Measurements from ENCODE around the gene WDPCP. TPM values are rescaled to one million over a fixed set of nuclear protein-coding genes. Genes with fewer than 3 reads are reported as not detected.
A peak's percentile ranks its signal among the peaks of the same experiment; 100 is the strongest.

The WDPCP gene
- total and polyA plus RNA-seq, 2 of the 13 experiments (the other 11 are each of a cell fraction or from before 2014, with no cell fraction given): 2.9 to 5.2 TPM

GRCh38 chr2:63189026-63189425 is 399.3 kb downstream of the WDPCP start (continued):
- TF ChIP-seq, protein P1, sequence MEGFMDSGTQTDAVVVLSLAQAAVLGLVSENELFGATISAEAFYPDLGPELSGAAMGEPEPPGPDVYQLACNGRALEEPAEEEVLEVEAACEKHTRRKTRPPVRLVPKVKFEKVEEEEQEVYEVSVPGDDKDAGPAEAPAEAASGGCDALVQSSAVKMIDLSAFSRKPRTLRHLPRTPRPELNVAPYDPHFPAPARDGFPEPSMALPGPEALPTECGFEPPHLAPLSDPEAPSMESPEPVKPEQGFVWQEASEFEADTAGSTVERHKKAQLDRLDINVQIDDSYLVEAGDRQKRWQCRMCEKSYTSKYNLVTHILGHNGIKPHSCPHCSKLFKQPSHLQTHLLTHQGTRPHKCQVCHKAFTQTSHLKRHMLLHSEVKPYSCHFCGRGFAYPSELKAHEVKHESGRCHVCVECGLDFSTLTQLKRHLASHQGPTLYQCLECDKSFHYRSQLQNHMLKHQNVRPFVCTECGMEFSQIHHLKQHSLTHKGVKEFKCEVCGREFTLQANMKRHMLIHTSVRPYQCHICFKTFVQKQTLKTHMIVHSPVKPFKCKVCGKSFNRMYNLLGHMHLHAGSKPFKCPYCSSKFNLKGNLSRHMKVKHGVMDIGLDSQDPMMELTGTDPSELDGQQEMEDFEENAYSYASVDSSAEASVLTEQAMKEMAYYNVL (CRISPR knock-in tag; IDR thresholded peaks at IDR 0.05; ENCODE audit: borderline replicate concordance): no peak
- TF ChIP-seq MAZ (IDR thresholded peaks at IDR 0.05; ENCODE audit: borderline replicate concordance, low read depth, low read length) (no peak), MAZ (CRISPR knock-in tag; IDR thresholded peaks at IDR 0.05; ENCODE audit: low read depth) (no peak), U2AF1 (optimal IDR thresholded peaks at IDR 0.05; ENCODE audit: low read depth, low read length) (no peak), NFYC (CRISPR knock-in tag; IDR thresholded peaks at IDR 0.05) (no peak), ZNF143 (CRISPR knock-in tag; IDR thresholded peaks at IDR 0.05) (no peak), ZNF160 (CRISPR knock-in tag; IDR thresholded peaks at IDR 0.05) (no peak), SMYD3 (CRISPR knock-in tag; IDR thresholded peaks at IDR 0.05) (no peak), ZNF276 (CRISPR knock-in tag; IDR thresholded peaks at IDR 0.05; ENCODE audit: low read depth) (no peak), SNAPC2 (CRISPR knock-in tag; IDR thresholded peaks at IDR 0.05) (no peak), ZNF552 (CRISPR knock-in tag; IDR thresholded peaks at IDR 0.05; ENCODE audit: borderline replicate concordance) (no peak), ZNF232 (CRISPR knock-in tag; IDR thresholded peaks at IDR 0.05; ENCODE audit: borderline replicate concordance) (no peak), ZBTB3 (CRISPR knock-in tag; IDR thresholded peaks at IDR 0.05; ENCODE audit: borderline replicate concordance, low read depth) (no peak), RNF2 (conservative IDR thresholded peaks at IDR 0.05; ENCODE audit: low read depth) (no peak), NR2F2 (IDR thresholded peaks at IDR 0.05; ENCODE audit: borderline replicate concordance, low read depth) (no peak)
- TF ChIP-seq, protein P2, sequence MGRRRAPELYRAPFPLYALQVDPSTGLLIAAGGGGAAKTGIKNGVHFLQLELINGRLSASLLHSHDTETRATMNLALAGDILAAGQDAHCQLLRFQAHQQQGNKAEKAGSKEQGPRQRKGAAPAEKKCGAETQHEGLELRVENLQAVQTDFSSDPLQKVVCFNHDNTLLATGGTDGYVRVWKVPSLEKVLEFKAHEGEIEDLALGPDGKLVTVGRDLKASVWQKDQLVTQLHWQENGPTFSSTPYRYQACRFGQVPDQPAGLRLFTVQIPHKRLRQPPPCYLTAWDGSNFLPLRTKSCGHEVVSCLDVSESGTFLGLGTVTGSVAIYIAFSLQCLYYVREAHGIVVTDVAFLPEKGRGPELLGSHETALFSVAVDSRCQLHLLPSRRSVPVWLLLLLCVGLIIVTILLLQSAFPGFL (CRISPR knock-in tag; IDR thresholded peaks at IDR 0.05): no peak
- TF ChIP-seq, protein P3, sequence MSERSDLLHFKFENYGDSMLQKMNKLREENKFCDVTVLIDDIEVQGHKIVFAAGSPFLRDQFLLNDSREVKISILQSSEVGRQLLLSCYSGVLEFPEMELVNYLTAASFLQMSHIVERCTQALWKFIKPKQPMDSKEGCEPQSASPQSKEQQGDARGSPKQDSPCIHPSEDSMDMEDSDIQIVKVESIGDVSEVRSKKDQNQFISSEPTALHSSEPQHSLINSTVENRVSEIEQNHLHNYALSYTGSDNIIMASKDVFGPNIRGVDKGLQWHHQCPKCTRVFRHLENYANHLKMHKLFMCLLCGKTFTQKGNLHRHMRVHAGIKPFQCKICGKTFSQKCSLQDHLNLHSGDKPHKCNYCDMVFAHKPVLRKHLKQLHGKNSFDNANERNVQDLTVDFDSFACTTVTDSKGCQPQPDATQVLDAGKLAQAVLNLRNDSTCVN (CRISPR knock-in tag; IDR thresholded peaks at IDR 0.05; ENCODE audit: borderline replicate concordance): 0 out of 2 replicates have a peak, but pooled peaks have one; percentile 38
- TF ChIP-seq, protein P4, sequence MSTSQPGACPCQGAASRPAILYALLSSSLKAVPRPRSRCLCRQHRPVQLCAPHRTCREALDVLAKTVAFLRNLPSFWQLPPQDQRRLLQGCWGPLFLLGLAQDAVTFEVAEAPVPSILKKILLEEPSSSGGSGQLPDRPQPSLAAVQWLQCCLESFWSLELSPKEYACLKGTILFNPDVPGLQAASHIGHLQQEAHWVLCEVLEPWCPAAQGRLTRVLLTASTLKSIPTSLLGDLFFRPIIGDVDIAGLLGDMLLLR (CRISPR knock-in tag; IDR thresholded peaks at IDR 0.05): no peak
- TF ChIP-seq, protein P5, sequence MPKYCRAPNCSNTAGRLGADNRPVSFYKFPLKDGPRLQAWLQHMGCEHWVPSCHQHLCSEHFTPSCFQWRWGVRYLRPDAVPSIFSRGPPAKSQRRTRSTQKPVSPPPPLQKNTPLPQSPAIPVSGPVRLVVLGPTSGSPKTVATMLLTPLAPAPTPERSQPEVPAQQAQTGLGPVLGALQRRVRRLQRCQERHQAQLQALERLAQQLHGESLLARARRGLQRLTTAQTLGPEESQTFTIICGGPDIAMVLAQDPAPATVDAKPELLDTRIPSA (CRISPR knock-in tag; IDR thresholded peaks at IDR 0.05; ENCODE audit: borderline replicate concordance): no peak

Measured in HepG2 (cell line).